Thyroid gland (tissue), 4 donors: ENCODE measurements around the gene MUCL3. TPM values are rescaled to one million over a fixed set of nuclear protein-coding genes. Genes with fewer than 3 reads are reported as not detected.

Experiments used
- DNase-seq, 2 donors: peaks; one replicate each; pipeline ENCODE4 v3.0.0-alpha.2; 2019
- H3K27ac ChIP-seq, 3 donors: fragments of 200-600 bp; sonication (generic); 1 replicate in 2 of 3; 2 replicates in 1 of 3; pipeline ENCODE4 v1.5.1; 2016 to 2019; ENCODE audit warnings: mild to moderate bottlenecking in 1 of 3, moderate library complexity in 1 of 3
- H3K27me3 ChIP-seq: fragments of 200-600 bp; sonication (generic); one replicate; pipeline ENCODE4 v1.5.1; 2019
- H3K36me3 ChIP-seq, 2 donors: fragments of 200-600 bp; sonication (generic); one replicate each; pipeline ENCODE4 v1.5.1; 2016 to 2019
- H3K4me1 ChIP-seq, 2 donors: fragments of 200-600 bp; sonication (generic); one replicate each; pipeline ENCODE4 v1.5.1; 2017 to 2019
- H3K4me3 ChIP-seq, 3 donors: fragments of 200-600 bp; sonication (generic); replicated peaks in 1 of 3; 1 replicate in 2 of 3; 2 replicates in 1 of 3; pipeline ENCODE4 v1.5.1; 2016; ENCODE audit warnings: mild to moderate bottlenecking in 1 of 3
- H3K9me3 ChIP-seq: fragments of 200-600 bp; sonication (generic); one replicate; pipeline ENCODE4 v1.5.1; 2017
- CTCF ChIP-seq, 6 experiments: fragments of 200-600 bp in 3 of 6; fragments of 450-650 bp in 3 of 6; sonication (generic) in 3 of 6; IDR thresholded peaks; one replicate each; pipeline ENCODE4 v1.5.1; 2016 to 2019; ENCODE audit warnings: antibody characterized with exemption in 6 of 6, mild to moderate bottlenecking in 2 of 6, inconsistent platforms in 1 of 6, moderate library complexity in 1 of 6
- POLR2A ChIP-seq, 2 donors: fragments of 450-650 bp; IDR thresholded peaks; one replicate each; pipeline ENCODE4 v1.6.1; 2017; ENCODE audit warnings: antibody characterized with exemption in 2 of 2, mild to moderate bottlenecking in 2 of 2, moderate library complexity in 1 of 2
- WGBS, 2 donors: methylation state at CpG; one replicate each; pipeline ENCODE4 v1.1.5; 2017; 5-methylcytosine and 5-hydroxymethylcytosine counted together
- intact Hi-C: fragments of 100-400 bp; cut with DNase I; formaldehyde crosslinking; loops from one replicate; pipeline ENCODE4 v1.15.1; 2023
- total RNA-seq, 4 donors: library from RNA; depleted of rRNA; stranded (reverse); fragments of >200 nt; gene quantifications; one replicate each; pipeline ENCODE4 v1.2.3, GENCODE V29; 2016

MUCL3 gene
- total RNA-seq, 4 donors from 2014 or later: not detected

- intact Hi-C loops: no loop called here
- peaks cover 14 to 26% of the 10 kb centered on the region in 2 donors for H3K36me3 ChIP-seq
- H3K4me1 ChIP-seq: peaks cover 24% of the 10 kb centered on the region in 2 donors
- 1 to 2% methylated on average over 18 to 28 of the region's 52 CpGs for WGBS, 2 donors
- peak; percentile 94 for DNase-seq
- peak within 1 kb of the TSS; percentile 2 to 63 (median 46) for H3K4me3 ChIP-seq
- peak within 1 kb of the TSS; percentile 84 to 92 (median 92) for H3K27ac ChIP-seq
- H3K27me3 ChIP-seq: no peaks in the 10 kb centered on the region
- H3K9me3 ChIP-seq: no peaks in the 10 kb centered on the region
- peak; percentile 78 to 93 for TF ChIP-seq POLR2A (IDR thresholded peaks at IDR 0.05)
- TF ChIP-seq CTCF (IDR thresholded peaks at IDR 0.05): peak in 4 of 6 experiments; percentile 21 to 63 (median 46)
Measured at GRCh38 chr6:30914076-30914853, 26.5 kb upstream of the MUCL3 start, which contains the start of gene VARS2. VARS2 (plus strand) TSS chr6:30914238; CDS start chr6:30914837, 599 bp downstream.

- intact Hi-C loops: loop anchor here (5.0 kb wide), 1 partner anchor 167 kb away; no protein-coding TSS in a partner anchor
- 48 to 61% methylated on average over 17 of the region's 17 CpGs for WGBS, 2 donors
Measured at GRCh38 chr6:30914854-30915590, 25.8 kb upstream of the MUCL3 start.

GRCh38 chr6:30915591-30915946, 25.2 kb upstream of the MUCL3 start:
- WGBS, 2 donors: 10 to 18% methylated on average over 5 of the region's 5 CpGs
- TF ChIP-seq POLR2A (IDR thresholded peaks at IDR 0.05) (no peak), CTCF (IDR thresholded peaks at IDR 0.05) (peak in 5 of 6 experiments; percentile 37 to 93 (median 68))
- peak; percentile 7 to 31 for DNase-seq
- Histone ChIP-seq H3K4me1 (peaks cover 21 to 23% of the 10 kb centered on the region in 2 donors), H3K27me3 (no peaks in the 10 kb centered on the region), H3K4me3 (no peak overlapping the region), H3K27ac (peak overlapping the region; percentile 84 to 92 (median 92)), H3K36me3 (peaks cover 19 to 32% of the 10 kb centered on the region in 2 donors), H3K9me3 (no peaks in the 10 kb centered on the region)
- intact Hi-C loops: loop anchor here (5.0 kb wide), 1 partner anchor 167 kb away; no protein-coding TSS in a partner anchor

More at GRCh38 chr6:30914854-30915590, 25.8 kb upstream of the MUCL3 start:
- no peaks in the 10 kb centered on the region for H3K9me3 ChIP-seq
- peak in 1 of 2 donors; percentile 8 for DNase-seq
- H3K27me3 ChIP-seq: no peaks in the 10 kb centered on the region
- H3K36me3 ChIP-seq: peaks cover 15 to 29% of the 10 kb centered on the region in 2 donors
- TF ChIP-seq POLR2A (IDR thresholded peaks at IDR 0.05) (no peak), CTCF (IDR thresholded peaks at IDR 0.05) (no peak)
- peaks cover 21 to 23% of the 10 kb centered on the region in 2 donors for H3K4me1 ChIP-seq
- H3K4me3 ChIP-seq: peak overlapping the region in 1 of 3 donors; percentile 46
- peak overlapping the region; percentile 84 to 92 (median 92) for H3K27ac ChIP-seq

- Histone ChIP-seq H3K9me3 (no peaks in the 10 kb centered on the region), H3K36me3 (peaks cover 22 to 35% of the 10 kb centered on the region in 2 donors), H3K4me1 (peaks cover 21 to 23% of the 10 kb centered on the region in 2 donors), H3K27me3 (no peaks in the 10 kb centered on the region), H3K4me3 (no peak overlapping the region), H3K27ac (no peak overlapping the region)
- intact Hi-C loops: loop anchor here (5.0 kb wide), 1 partner anchor 165 kb away; no protein-coding TSS in a partner anchor
- no peak for TF ChIP-seq POLR2A (IDR thresholded peaks at IDR 0.05)
- TF ChIP-seq CTCF (IDR thresholded peaks at IDR 0.05): no peak
- no peak for DNase-seq
- WGBS, 2 donors: 86 to 87% methylated on average over 7 of the region's 7 CpGs
Measured at GRCh38 chr6:30917041-30917440, 23.7 kb upstream of the MUCL3 start.
